HCT116 (cell line): ENCODE measurements around the gene MBOAT7. TPM values are rescaled to one million over a fixed set of nuclear protein-coding genes. Genes with fewer than 3 reads are reported as not detected.

Source experiments
- ATAC-seq: fragments of 200-7000 bp; cut with Tn5 transposase; 2 replicates; pipeline ENCODE4 v1.9.1; 2020; ENCODE audit warnings: mild to moderate bottlenecking, moderate library complexity
- BruUV-seq: library from RNA; stranded (reverse); fragments of 400-500 nt; replicated peaks from 2 replicates; lab custom pipeline; 2021; lab: Mats Ljungman, UMichigan
- CTCF ChIA-PET: fragments of 300-600 bp; sonication (Branson Sonifier 250); formaldehyde crosslinking; loops from one replicate; lab custom pipeline; 2021; ENCODE audit warnings: antibody characterized with exemption; lab: Charles Lee
- POLR2A ChIA-PET: fragments of 300-600, 350-600 bp; sonication (Branson Sonifier 250); formaldehyde crosslinking; loops from one replicate; lab custom pipeline; 2021; ENCODE audit warnings: antibody characterized with exemption; lab: Charles Lee
- RAD21 ChIA-PET, 2 experiments: fragments of 300-600 bp; sonication (Branson Sonifier 250); formaldehyde crosslinking; loops; one replicate each; lab custom pipeline; 2023; ENCODE audit warnings: low total read pairs in 2 of 2; ENCODE audit not compliant: uncharacterized antibody in 2 of 2, unreplicated experiment in 2 of 2, low non-redundant PET in 1 of 2; lab: Charles Lee
- DNase-seq: peaks from one replicate; pipeline ENCODE4 v3.0.0-alpha.2; 2010; ENCODE audit warnings: low read depth, low spot score
- H2AFZ ChIP-seq: fragments of 200-600 bp; shearing (Covaris generic), sonication (generic); 2 replicates; pipeline ENCODE4 v1.6.1; 2017; ENCODE audit warnings: low read depth, mixed run types, mixed read lengths, antibody characterized with exemption, low read length; ENCODE audit not compliant: poor library complexity, severe bottlenecking
- H3K27ac ChIP-seq: 2 replicates; pipeline ENCODE4 v1.5.1; 2012; ENCODE audit warnings: low read depth, low read length
- H3K27me3 ChIP-seq: fragments of 200-600 bp; sonication (generic); 2 replicates; pipeline ENCODE4 v1.6.1; 2016; ENCODE audit warnings: mixed run types, low read length, mixed read lengths; ENCODE audit not compliant: insufficient read depth
- H3K36me3 ChIP-seq, 2 experiments: fragments of 200-500 bp in 1 of 2; fragments of 200-600 bp in 1 of 2; sonication (Bioruptor generic) in 1 of 2; sonication (generic) in 1 of 2; 2 replicates each; pipeline versions ENCODE4 v1.5.1 to v1.6.1; 2014 to 2016; ENCODE audit warnings: low read length in 2 of 2, inconsistent platforms in 1 of 2, mixed read lengths in 1 of 2, mixed run types in 1 of 2; ENCODE audit not compliant: insufficient read depth in 2 of 2, control insufficient read depth in 1 of 2
- H3K4me1 ChIP-seq, 2 experiments: fragments of 200-600 bp in 1 of 2; sonication (generic) in 1 of 2; 2 replicates each; pipeline versions ENCODE4 v1.5.1 to v1.6.1; 2012 to 2017; ENCODE audit warnings: low read length in 2 of 2, inconsistent platforms in 1 of 2, mild to moderate bottlenecking in 1 of 2, mixed read lengths in 1 of 2, mixed run types in 1 of 2, moderate library complexity in 1 of 2; ENCODE audit not compliant: insufficient read depth in 2 of 2, control insufficient read depth in 1 of 2
- H3K4me2 ChIP-seq: fragments of 200-600 bp; sonication (generic); 2 replicates; pipeline ENCODE4 v1.6.1; 2017; ENCODE audit warnings: mixed run types, low read length, mixed read lengths
- H3K4me3 ChIP-seq, 2 experiments: fragments of 200-600 bp in 1 of 2; sonication (generic) in 1 of 2; replicated peaks in 1 of 2; 2 replicates each; pipeline ENCODE4 v1.5.1; 2011 to 2016; ENCODE audit warnings: low read length in 2 of 2, control low read depth in 1 of 2, low read depth in 1 of 2, mild to moderate bottlenecking in 1 of 2, mixed read lengths in 1 of 2, mixed run types in 1 of 2
- H3K79me2 ChIP-seq: fragments of 200-600 bp; sonication (generic); 2 replicates; pipeline ENCODE4 v1.6.1; 2017; ENCODE audit warnings: mild to moderate bottlenecking, mixed run types, low read length, moderate library complexity, mixed read lengths; ENCODE audit not compliant: insufficient read depth
- H3K9ac ChIP-seq: fragments of 200-600 bp; sonication (generic); 2 replicates; pipeline ENCODE4 v1.6.1; 2016; ENCODE audit warnings: low read length, mixed read lengths
- H3K9me2 ChIP-seq: fragments of 200-600 bp; sonication (generic), shearing (Covaris generic); 2 replicates; pipeline ENCODE4 v1.6.1; 2017; ENCODE audit warnings: mixed run types, mild to moderate bottlenecking, moderate library complexity; ENCODE audit not compliant: insufficient read depth
- H3K9me3 ChIP-seq, 2 experiments: fragments of 200-500 bp in 1 of 2; fragments of 200-600 bp in 1 of 2; sonication (Bioruptor generic) in 1 of 2; sonication (generic) in 1 of 2; 2 replicates each; pipeline ENCODE4 v1.6.1; 2014 to 2017; ENCODE audit warnings: low read length in 2 of 2, mixed read lengths in 2 of 2, inconsistent platforms in 1 of 2, low read depth in 1 of 2, mild to moderate bottlenecking in 1 of 2, mixed run types in 1 of 2, moderate library complexity in 1 of 2; ENCODE audit not compliant: control insufficient read depth in 1 of 2, insufficient read depth in 1 of 2
- H4K20me1 ChIP-seq: fragments of 200-600 bp; sonication (generic), shearing (Covaris generic); 2 replicates; pipeline ENCODE4 v1.6.1; 2017; ENCODE audit warnings: mixed run types, mild to moderate bottlenecking, moderate library complexity; ENCODE audit not compliant: insufficient read depth
- ATF3 ChIP-seq: IDR thresholded peaks from 2 replicates; pipeline ENCODE4 v1.6.1; 2012
- ELF1 ChIP-seq: IDR thresholded peaks from 2 replicates; pipeline ENCODE4 v1.6.1; 2012; ENCODE audit warnings: low read depth, borderline replicate concordance
- EZH2phosphoT487 ChIP-seq: fragments of 200-600 bp; IDR thresholded peaks from 2 replicates; pipeline ENCODE4 v1.6.1; 2018; ENCODE audit warnings: antibody characterized with exemption, borderline replicate concordance
- FOSL1 ChIP-seq: IDR thresholded peaks from 2 replicates; pipeline ENCODE4 v1.6.1; 2012; ENCODE audit warnings: low read depth
- RAD21 ChIP-seq: IDR thresholded peaks from 2 replicates; pipeline ENCODE4 v1.6.1; 2012; ENCODE audit warnings: low read depth, mild to moderate bottlenecking
- REST ChIP-seq: IDR thresholded peaks from 2 replicates; pipeline ENCODE4 v1.6.1; 2012; ENCODE audit warnings: low read depth
- SP1 ChIP-seq: IDR thresholded peaks from 2 replicates; pipeline ENCODE4 v1.6.1; 2012; ENCODE audit warnings: low read depth
- TCF7L2 ChIP-seq: IDR thresholded peaks from 2 replicates; pipeline ENCODE4 v1.7.0; 2011; ENCODE audit warnings: borderline replicate concordance, inconsistent platforms; ENCODE audit not compliant: insufficient read depth, insufficient read length; ENCODE audit errors: extremely low read depth
- ZBTB33 ChIP-seq: IDR thresholded peaks from 2 replicates; pipeline ENCODE4 v1.6.1; 2011; ENCODE audit warnings: mild to moderate bottlenecking, low read length, moderate library complexity; ENCODE audit not compliant: insufficient replicate concordance; ENCODE audit errors: extremely low read depth
- intact Hi-C: fragments of 100-400 bp; cut with micrococcal nuclease; formaldehyde crosslinking; loops from 2 replicates; pipeline ENCODE4 v1.10.0; 2022
- total RNA-seq: library from RNA; stranded (reverse); gene quantifications from one replicate; pipeline ENCODE4 v1.2.1, GENCODE V29; 2021; ENCODE audit not compliant: unreplicated experiment

The MBOAT7 gene
- total RNA-seq, 1 experiment from 2014 or later: 113 TPM

- H3K9me2 ChIP-seq: no peaks in the 10 kb centered on the region
- H3K4me1 ChIP-seq: peaks cover 0 to 6% of the 10 kb centered on the region in 2 experiments; a peak in 1 of 4 replicates
- no peak overlapping the region for H2AFZ ChIP-seq
- TF ChIP-seq ELF1: no peak
- no peak for TF ChIP-seq EZH2phosphoT487
- TF ChIP-seq TCF7L2: no peak
- no peak for TF ChIP-seq ZBTB33
- no peak for TF ChIP-seq RAD21
- no peak for TF ChIP-seq FOSL1
- TF ChIP-seq SP1: no peak
- TF ChIP-seq ATF3: no peak
- no peak for TF ChIP-seq REST
- POLR2A ChIA-PET: no interaction called here
- no TSS peak for BruUV-seq
- no peak for ATAC-seq
- CTCF ChIA-PET: no interaction called here
- no peak overlapping the region for H3K4me2 ChIP-seq
- H3K4me3 ChIP-seq: no peak overlapping the region
- H3K27me3 ChIP-seq: no peaks in the 10 kb centered on the region
- no peaks in the 10 kb centered on the region for H3K79me2 ChIP-seq
- RAD21 ChIA-PET: no interaction called here
- H3K9ac ChIP-seq: no peak overlapping the region
- peaks cover 13 to 25% of the 10 kb centered on the region in 2 experiments; a peak in 3 of 4 replicates for H3K36me3 ChIP-seq
- intact Hi-C loops: no loop called here
- H4K20me1 ChIP-seq: no peaks in the 10 kb centered on the region
- H3K27ac ChIP-seq: no peak overlapping the region
- H3K9me3 ChIP-seq: no peaks in the 10 kb centered on the region
- DNase-seq: no peak
These were observed 8.7 kb downstream of the MBOAT7 start for GRCh38 chr19:54180691-54181091.
